Type B pancreatic cell (in vitro differentiated cells): ENCODE data around the gene ATAD5. TPM values are rescaled to one million over a fixed set of nuclear protein-coding genes. Genes with fewer than 3 reads are reported as not detected.
"Not testable (repeated sequence)": the region's sequence is repeated elsewhere in the genome, so short reads cannot be mapped to it uniquely, and the experiment has no call there.

ENCODE experiments used
- DNase-seq: peaks from one replicate; pipeline ENCODE4 v3.0.0; 2021; ENCODE audit warnings: mixed read lengths; ENCODE audit not compliant: unreplicated experiment; ENCODE audit errors: extremely low spot score
- H3K27ac Mint-ChIP-seq: 2 replicates; pipeline ENCODE4 v1.8.0; 2021; ENCODE audit warnings: mild to moderate bottlenecking, mixed read lengths
- H3K27me3 Mint-ChIP-seq: 2 replicates; pipeline ENCODE4 v1.8.0; 2021; ENCODE audit warnings: mixed read lengths
- H3K36me3 Mint-ChIP-seq: 2 replicates; pipeline ENCODE4 v1.8.0; 2021; ENCODE audit warnings: mixed read lengths
- H3K4me1 Mint-ChIP-seq: one replicate; pipeline ENCODE4 v1.8.0; 2021; ENCODE audit warnings: mixed read lengths; ENCODE audit not compliant: unreplicated experiment
- H3K4me3 Mint-ChIP-seq: 2 replicates; pipeline ENCODE4 v1.8.0; 2021; ENCODE audit warnings: mild to moderate bottlenecking, mixed read lengths
- H3K9me3 Mint-ChIP-seq: 2 replicates; pipeline ENCODE4 v1.8.0; 2021; ENCODE audit warnings: mixed read lengths
- total RNA-seq: library from RNA; stranded (reverse); gene quantifications from 2 replicates; pipeline ENCODE4 v1.2.1, GENCODE V29; 2021; ENCODE audit warnings: low replicate concordance
- TF ChIP-seq, protein P1 (sequence below): fragments of 200-600 bp; sonication (generic); conservative IDR thresholded peaks from 2 replicates; pipeline ENCODE4 v1.5.0; 2021; ENCODE audit warnings: antibody characterized with exemption, mild to moderate bottlenecking

The ATAD5 gene
- total RNA-seq, 1 donor from 2014 or later = 14.3 TPM

DNA sequence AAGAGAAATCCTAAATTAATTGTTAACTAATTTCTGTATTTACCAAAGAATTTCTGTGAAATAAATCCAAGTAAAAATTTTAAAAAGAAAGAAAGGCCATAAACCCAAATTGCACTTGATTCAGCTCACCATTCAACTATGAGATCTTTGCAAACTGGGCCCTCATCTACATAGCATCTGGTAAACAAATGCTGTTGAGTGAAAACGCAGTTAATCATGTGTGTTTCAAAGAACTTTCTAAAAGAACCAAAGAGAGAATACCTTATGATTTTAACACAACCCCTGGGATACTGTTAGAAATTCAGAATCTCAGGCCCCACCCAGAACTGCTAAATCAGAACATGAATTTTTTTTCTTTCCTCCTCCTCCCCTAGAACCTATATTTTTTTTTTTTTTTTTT, 23.9 kb upstream of the ATAD5 start:
- peaks cover 16% of the 10 kb centered on the region for H3K36me3 Mint-ChIP-seq
- TF ChIP-seq, protein P1, sequence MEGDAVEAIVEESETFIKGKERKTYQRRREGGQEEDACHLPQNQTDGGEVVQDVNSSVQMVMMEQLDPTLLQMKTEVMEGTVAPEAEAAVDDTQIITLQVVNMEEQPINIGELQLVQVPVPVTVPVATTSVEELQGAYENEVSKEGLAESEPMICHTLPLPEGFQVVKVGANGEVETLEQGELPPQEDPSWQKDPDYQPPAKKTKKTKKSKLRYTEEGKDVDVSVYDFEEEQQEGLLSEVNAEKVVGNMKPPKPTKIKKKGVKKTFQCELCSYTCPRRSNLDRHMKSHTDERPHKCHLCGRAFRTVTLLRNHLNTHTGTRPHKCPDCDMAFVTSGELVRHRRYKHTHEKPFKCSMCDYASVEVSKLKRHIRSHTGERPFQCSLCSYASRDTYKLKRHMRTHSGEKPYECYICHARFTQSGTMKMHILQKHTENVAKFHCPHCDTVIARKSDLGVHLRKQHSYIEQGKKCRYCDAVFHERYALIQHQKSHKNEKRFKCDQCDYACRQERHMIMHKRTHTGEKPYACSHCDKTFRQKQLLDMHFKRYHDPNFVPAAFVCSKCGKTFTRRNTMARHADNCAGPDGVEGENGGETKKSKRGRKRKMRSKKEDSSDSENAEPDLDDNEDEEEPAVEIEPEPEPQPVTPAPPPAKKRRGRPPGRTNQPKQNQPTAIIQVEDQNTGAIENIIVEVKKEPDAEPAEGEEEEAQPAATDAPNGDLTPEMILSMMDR = no peak
- DNase-seq = no peak
- H3K4me3 Mint-ChIP-seq = no peak overlapping the region
- H3K27me3 Mint-ChIP-seq = no peaks in the 10 kb centered on the region
- H3K4me1 Mint-ChIP-seq = peaks cover 5% of the 10 kb centered on the region
- H3K27ac Mint-ChIP-seq = no peak overlapping the region
- no peaks in the 10 kb centered on the region for H3K9me3 Mint-ChIP-seq

DNA sequence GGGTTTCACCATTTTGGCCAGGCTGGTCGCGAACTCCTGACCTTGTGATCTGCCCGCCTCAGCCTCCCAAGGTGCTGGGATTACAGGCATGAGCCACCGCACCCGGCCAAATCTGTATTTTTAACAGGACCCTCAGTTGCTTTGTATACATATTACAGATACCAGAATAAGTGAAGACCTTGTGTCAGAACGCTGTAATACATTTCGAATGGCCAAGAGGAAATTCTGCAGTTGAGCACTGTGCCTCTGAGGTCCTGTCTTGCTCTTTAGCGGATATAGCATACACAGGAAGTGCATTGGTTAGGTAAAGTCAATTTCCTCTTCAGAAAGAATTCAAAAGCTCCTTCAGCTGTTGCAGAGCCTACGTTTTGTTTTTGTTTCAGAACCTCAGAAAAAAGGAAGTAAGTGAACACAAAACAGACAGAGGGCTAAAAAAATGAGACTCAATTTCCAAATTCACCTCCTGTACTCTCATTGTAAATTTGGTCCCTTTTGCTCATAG, 22.9 kb upstream of the ATAD5 start:
- peaks cover 6% of the 10 kb centered on the region for H3K4me1 Mint-ChIP-seq
- H3K9me3 Mint-ChIP-seq = no peaks in the 10 kb centered on the region
- no peak for DNase-seq
- H3K36me3 Mint-ChIP-seq = peaks cover 8% of the 10 kb centered on the region
- TF ChIP-seq, protein P1 = no peak
- no peaks in the 10 kb centered on the region for H3K27me3 Mint-ChIP-seq
- H3K27ac Mint-ChIP-seq = no peak overlapping the region
- H3K4me3 Mint-ChIP-seq = no peak overlapping the region

DNA sequence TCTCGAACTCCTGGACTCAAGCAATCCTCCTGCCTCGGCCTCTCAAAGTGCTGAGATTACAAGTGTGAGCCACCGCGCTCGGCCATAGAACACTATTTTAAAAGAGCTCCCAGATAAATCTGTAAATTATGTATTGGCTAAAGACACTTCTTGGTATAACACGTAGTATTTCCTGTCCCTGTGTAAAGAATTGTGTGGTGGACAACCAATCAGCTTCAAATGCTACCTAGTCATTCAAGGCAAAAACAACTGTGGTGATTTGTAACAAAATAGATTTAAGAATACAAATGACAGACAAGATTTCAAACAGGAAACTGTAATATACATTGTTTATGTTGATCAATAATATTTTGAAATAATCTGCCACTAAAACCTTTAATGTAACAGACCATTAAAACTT, 21.9 kb upstream of the ATAD5 start:
- no peak for DNase-seq
- Mint-ChIP-seq H3K27me3 (no peaks in the 10 kb centered on the region), H3K9me3 (no peaks in the 10 kb centered on the region), H3K27ac (no peak overlapping the region), H3K4me3 (no peak overlapping the region), H3K36me3 (peaks cover 3% of the 10 kb centered on the region), H3K4me1 (peaks cover 6% of the 10 kb centered on the region)
- TF ChIP-seq, protein P1 = no peak

DNA sequence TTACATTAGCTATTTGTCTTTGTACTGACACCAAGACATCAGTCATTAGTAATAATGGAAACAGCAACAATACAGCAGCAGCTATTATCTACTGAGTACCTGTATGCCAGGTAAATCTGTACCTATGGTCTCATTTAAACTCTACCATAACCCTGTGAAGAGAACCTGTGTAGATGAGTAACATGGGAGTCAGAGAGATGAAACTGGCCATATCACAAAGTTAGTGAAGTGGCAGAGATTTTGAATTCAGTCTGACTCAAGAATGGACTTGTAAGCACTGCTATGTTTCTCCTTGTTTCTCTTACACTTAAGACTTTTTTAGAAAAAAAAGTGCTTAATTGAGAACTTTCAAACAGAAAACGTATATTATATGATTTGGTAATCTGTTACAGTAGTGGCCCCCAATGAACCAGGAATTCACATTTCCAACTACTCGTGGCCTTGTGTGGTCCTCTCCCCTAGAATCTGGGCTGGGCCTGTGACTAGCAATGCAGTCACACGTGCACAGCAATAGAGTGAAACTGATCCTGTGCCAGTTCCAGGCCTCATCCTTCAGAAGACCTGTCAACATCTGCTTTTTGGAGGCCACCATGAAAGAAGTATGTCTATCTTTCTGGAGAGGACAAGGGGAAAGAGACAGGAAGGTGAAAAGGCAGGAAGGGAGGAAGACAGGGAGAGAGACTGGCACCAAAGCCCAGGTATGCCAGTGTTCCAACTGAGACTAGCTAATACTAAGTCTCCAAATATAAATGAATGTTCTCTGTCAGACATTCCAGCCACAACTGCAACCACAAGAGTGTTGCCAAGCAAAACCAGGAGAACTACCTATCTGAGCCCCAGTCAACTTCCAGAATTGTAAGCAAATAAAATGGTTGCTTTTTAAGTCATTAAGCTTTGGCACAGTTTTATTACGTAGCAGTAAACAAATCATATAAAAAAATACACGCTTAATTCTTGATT, 19.3 kb upstream of the ATAD5 start:
- no peak for DNase-seq
- H3K4me3 Mint-ChIP-seq = no peak overlapping the region
- H3K9me3 Mint-ChIP-seq = no peaks in the 10 kb centered on the region
- H3K27ac Mint-ChIP-seq = no peak overlapping the region
- TF ChIP-seq, protein P1 = no peak
- H3K36me3 Mint-ChIP-seq = peaks cover 10% of the 10 kb centered on the region
- H3K4me1 Mint-ChIP-seq = peaks cover 6% of the 10 kb centered on the region
- H3K27me3 Mint-ChIP-seq = no peaks in the 10 kb centered on the region

DNA sequence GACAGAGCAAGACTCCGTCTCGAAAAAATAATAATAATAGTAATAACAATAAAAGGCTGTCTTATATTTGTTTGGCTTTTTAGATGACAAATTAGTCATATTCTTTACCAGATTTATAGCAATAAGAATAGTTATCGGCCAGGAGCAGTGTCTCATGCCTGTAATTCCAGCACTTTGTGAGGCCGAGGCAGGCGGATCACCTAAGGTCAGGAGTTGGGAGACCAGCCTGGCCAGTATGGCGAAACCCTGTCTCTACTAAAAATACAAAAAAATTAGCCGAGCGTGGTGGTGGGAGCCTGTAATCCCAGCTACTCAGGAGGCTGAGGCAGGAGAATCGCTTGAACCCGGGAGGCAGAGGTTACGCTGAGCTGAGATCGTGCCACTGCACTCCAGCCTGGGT, 17.5 kb upstream of the ATAD5 start:
- not testable (repeated sequence) for H3K4me3 Mint-ChIP-seq, DNase-seq, H3K27me3 Mint-ChIP-seq, H3K4me1 Mint-ChIP-seq, H3K27ac Mint-ChIP-seq, H3K36me3 Mint-ChIP-seq, H3K9me3 Mint-ChIP-seq

DNA sequence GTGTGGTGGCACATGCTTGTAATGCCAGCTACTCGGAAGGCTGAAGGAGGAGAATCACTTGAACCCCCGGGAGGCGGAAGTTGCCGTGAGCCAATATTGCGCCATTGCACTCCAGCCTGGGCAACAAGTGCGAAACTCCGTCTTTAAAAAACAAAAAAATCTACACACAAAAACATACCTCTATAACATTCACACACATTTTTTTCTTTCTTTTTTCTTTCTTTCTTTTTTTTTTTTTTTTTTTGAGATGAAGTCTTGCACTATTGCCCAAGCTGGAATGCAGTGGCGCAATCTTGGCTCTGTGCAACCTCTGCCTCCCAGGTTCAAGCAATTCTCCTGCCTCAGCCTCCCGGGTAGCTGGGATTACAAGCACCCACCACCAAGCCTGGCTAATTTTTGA, 16.9 kb upstream of the ATAD5 start:
- H3K4me3 Mint-ChIP-seq, H3K27me3 Mint-ChIP-seq, DNase-seq, H3K4me1 Mint-ChIP-seq, H3K27ac Mint-ChIP-seq, H3K36me3 Mint-ChIP-seq, H3K9me3 Mint-ChIP-seq: not testable (repeated sequence)
